Activated CD4-positive, alpha-beta memory T cell treated with anti-CD3 and anti-CD28 coated beads, Interleukin-2, amount 10 ng/mL, durations not matched to agents 7 days and 5 days (primary cell): ENCODE results near the gene N4BP2L2. TPM values are rescaled to one million over a fixed set of nuclear protein-coding genes. Genes with fewer than 3 reads are reported as not detected.

Source experiments
- CTCF ChIA-PET: fragments of 350-600 bp; sonication (Branson Sonifier 250); formaldehyde crosslinking; loops from one replicate; lab custom pipeline; 2021; ENCODE audit warnings: antibody characterized with exemption, inconsistent platforms; lab: Charles Lee
- POLR2A ChIA-PET: fragments of 350-600 bp; sonication (Branson Sonifier 250); formaldehyde crosslinking; loops from one replicate; lab custom pipeline; 2021; ENCODE audit warnings: antibody characterized with exemption; lab: Charles Lee
- DNase-seq: peaks from one replicate; pipeline ENCODE4 v3.0.0-alpha.2; 2020
- H3K27ac Mint-ChIP-seq: one replicate; pipeline ENCODE4 v1.8.0; 2021; ENCODE audit warnings: mild to moderate bottlenecking, mixed read lengths
- H3K27me3 Mint-ChIP-seq: one replicate; pipeline ENCODE4 v1.8.0; 2021; ENCODE audit warnings: mixed read lengths
- H3K36me3 Mint-ChIP-seq: one replicate; pipeline ENCODE4 v1.8.0; 2021; ENCODE audit warnings: low read depth, mixed read lengths
- H3K4me1 Mint-ChIP-seq: one replicate; pipeline ENCODE4 v1.8.0; 2021; ENCODE audit warnings: mixed read lengths
- H3K4me3 Mint-ChIP-seq: one replicate; pipeline ENCODE4 v1.8.0; 2021; ENCODE audit warnings: mild to moderate bottlenecking, mixed read lengths
- H3K9me3 Mint-ChIP-seq: one replicate; pipeline ENCODE4 v1.8.0; 2021; ENCODE audit warnings: mixed read lengths
- total RNA-seq, 2 experiments: library from RNA; stranded (reverse); gene quantifications; one replicate each; pipeline ENCODE4 v1.2.3, GENCODE V29; 2021

Gene N4BP2L2
- total RNA-seq, 2 experiments from 2014 or later, result 119 to 126 TPM

- H3K27ac Mint-ChIP-seq, result no peak overlapping the region
- ChIA-PET POLR2A (interaction anchor here (0.5 to 1.0 kb wide), 3 partner anchors 21 to 133 kb away, joined by 3 to 5 read pairs (median 3); partner anchors contain the start of gene N4BP2L1), CTCF (interaction anchor here (1.4 kb wide), 1 partner anchor 8 kb away, joined by 3 read pairs; no protein-coding TSS in a partner anchor)
- no peaks in the 10 kb centered on the region for H3K27me3 Mint-ChIP-seq
- peaks cover 31% of the 10 kb centered on the region for H3K4me1 Mint-ChIP-seq
- H3K36me3 Mint-ChIP-seq, result no peaks in the 10 kb centered on the region
- no peaks in the 10 kb centered on the region for H3K9me3 Mint-ChIP-seq
- H3K4me3 Mint-ChIP-seq, result no peak overlapping the region
- DNase-seq, result no peak
Observed at GRCh38 chr13:32448972-32449371, 89.6 kb downstream of the N4BP2L2 start.

DNA sequence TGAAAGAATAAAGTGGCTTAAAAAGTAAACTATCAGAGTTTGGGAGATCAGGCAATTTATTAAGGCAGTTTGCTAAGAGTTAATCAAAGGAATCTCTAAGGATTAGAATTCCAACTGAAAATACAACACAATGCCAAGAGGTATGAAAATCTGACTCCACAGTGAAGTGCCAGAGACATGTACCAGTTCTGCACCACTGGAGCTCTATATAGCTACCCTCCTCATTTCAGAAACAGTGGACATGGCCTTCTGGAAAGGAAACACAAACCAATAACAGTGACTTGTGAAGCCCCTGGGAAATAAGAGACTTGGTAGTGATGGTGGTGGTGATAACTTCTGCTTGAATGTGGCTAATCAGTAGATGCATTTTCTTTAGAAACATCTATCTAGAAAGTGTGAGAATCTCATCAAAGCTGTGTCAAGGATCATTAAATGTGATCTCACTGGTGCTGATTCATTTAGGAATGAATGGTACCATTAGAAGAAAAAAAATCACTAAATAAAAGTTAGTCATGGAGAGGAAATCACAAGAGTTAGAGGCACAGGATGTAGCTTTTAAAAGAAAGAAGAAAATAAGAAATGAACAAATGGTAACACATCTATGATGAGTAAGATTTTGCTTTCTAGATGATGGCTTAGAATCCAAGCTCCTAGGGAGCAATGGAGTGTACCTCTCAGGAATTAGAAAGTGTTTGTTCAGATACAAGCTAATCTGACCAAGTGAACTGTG, 90.5 kb downstream of the N4BP2L2 start:
- Mint-ChIP-seq H3K27ac (no peak overlapping the region), H3K9me3 (no peaks in the 10 kb centered on the region), H3K36me3 (no peaks in the 10 kb centered on the region), H3K4me3 (no peak overlapping the region), H3K4me1 (peaks cover 23% of the 10 kb centered on the region), H3K27me3 (no peaks in the 10 kb centered on the region)
- ChIA-PET POLR2A (interaction anchor here (0.9 to 1.0 kb wide), 3 partner anchors 20 to 58 kb away, joined by 3 to 5 read pairs (median 3); partner anchors contain the start of gene N4BP2L1), CTCF (no interaction called here)
- DNase-seq, result no peak

DNA sequence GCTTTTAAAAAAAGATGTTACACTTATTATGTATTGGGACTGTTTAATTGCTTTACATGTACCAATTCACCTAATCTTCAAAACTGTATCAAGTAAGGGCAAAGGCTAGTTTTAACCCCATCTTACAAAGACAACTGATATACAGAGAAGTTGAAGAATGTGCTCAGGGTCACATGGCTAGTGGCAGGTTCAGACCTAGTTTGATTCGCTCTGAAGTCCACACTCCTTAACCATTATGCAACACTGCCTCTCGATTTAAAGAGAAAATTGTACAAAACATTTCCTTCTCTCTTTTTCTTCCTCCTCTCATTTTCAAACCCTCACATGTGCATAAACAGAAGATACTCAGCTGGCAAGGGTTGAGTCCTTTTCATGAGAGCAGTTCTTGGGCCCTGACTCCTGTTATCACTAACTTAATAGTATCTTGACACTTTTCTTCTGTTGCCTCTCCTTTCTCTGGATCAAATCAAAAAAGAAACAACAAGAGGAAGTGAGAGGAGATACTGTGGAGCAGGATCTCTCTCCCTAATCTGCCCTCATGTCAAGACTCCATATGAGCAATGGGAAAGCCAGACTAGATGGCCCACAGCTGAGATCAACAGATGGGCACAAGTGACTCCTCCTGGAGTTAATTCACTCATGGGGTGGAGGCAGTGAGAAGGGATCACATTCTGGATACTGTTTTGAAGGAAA, 91.7 kb downstream of the N4BP2L2 start:
- H3K4me3 Mint-ChIP-seq, result no peak overlapping the region
- ChIA-PET POLR2A (no interaction called here), CTCF (no interaction called here)
- no peak overlapping the region for H3K27ac Mint-ChIP-seq
- H3K27me3 Mint-ChIP-seq, result no peaks in the 10 kb centered on the region
- peaks cover 25% of the 10 kb centered on the region for H3K4me1 Mint-ChIP-seq
- H3K9me3 Mint-ChIP-seq, result no peaks in the 10 kb centered on the region
- H3K36me3 Mint-ChIP-seq, result no peaks in the 10 kb centered on the region
- no peak for DNase-seq

GRCh38 chr13:32446220-32446619, 92.4 kb downstream of the N4BP2L2 start:
- Mint-ChIP-seq H3K9me3 (no peaks in the 10 kb centered on the region), H3K4me1 (peaks cover 25% of the 10 kb centered on the region), H3K27ac (no peak overlapping the region), H3K4me3 (no peak overlapping the region), H3K36me3 (no peaks in the 10 kb centered on the region), H3K27me3 (no peaks in the 10 kb centered on the region)
- POLR2A ChIA-PET, result no interaction called here
- no peak for DNase-seq
- CTCF ChIA-PET, result no interaction called here

GRCh38 chr13:32445461-32445860, 93.1 kb downstream of the N4BP2L2 start:
- Mint-ChIP-seq H3K4me1 (peaks cover 25% of the 10 kb centered on the region), H3K36me3 (no peaks in the 10 kb centered on the region), H3K27me3 (no peaks in the 10 kb centered on the region), H3K9me3 (no peaks in the 10 kb centered on the region), H3K4me3 (no peak overlapping the region), H3K27ac (no peak overlapping the region)
- no peak for DNase-seq
- POLR2A ChIA-PET, result no interaction called here
- CTCF ChIA-PET, result no interaction called here

GRCh38 chr13:32443111-32443510, 95.5 kb downstream of the N4BP2L2 start:
- Mint-ChIP-seq H3K4me1 (peaks cover 12% of the 10 kb centered on the region), H3K36me3 (no peaks in the 10 kb centered on the region), H3K27me3 (no peaks in the 10 kb centered on the region), H3K27ac (no peak overlapping the region), H3K9me3 (no peaks in the 10 kb centered on the region), H3K4me3 (no peak overlapping the region)
- POLR2A ChIA-PET, result interaction anchor here (0.8 to 1.0 kb wide), 2 partner anchors 13 to 16 kb away, joined by 3 to 4 read pairs; partner anchors contain the start of gene N4BP2L1
- DNase-seq, result peak; percentile 46
- CTCF ChIA-PET, result interaction anchor here (1.2 to 1.5 kb wide), 2 partner anchors 15 to 196 kb away, joined by 3 to 4 read pairs; partner anchors contain the start of gene N4BP2L1

GRCh38 chr13:32438871-32439270, 99.7 kb downstream of the N4BP2L2 start:
- H3K9me3 Mint-ChIP-seq, result no peaks in the 10 kb centered on the region
- no peak overlapping the region for H3K27ac Mint-ChIP-seq
- DNase-seq, result no peak
- H3K4me1 Mint-ChIP-seq, result peaks cover 5% of the 10 kb centered on the region
- H3K36me3 Mint-ChIP-seq, result no peaks in the 10 kb centered on the region
- no peaks in the 10 kb centered on the region for H3K27me3 Mint-ChIP-seq
- ChIA-PET POLR2A (interaction anchor here (1.0 kb wide), 1 partner anchor 13 kb away, joined by 3 read pairs; no protein-coding TSS in a partner anchor), CTCF (interaction anchor here (2.5 kb wide), 1 partner anchor 13 kb away, joined by 5 read pairs; no protein-coding TSS in a partner anchor)
- no peak overlapping the region for H3K4me3 Mint-ChIP-seq

GRCh38 chr13:32432856-32433255, 105.7 kb downstream of the N4BP2L2 start:
- Mint-ChIP-seq H3K9me3 (no peaks in the 10 kb centered on the region), H3K4me1 (peaks cover 20% of the 10 kb centered on the region), H3K4me3 (no peak overlapping the region), H3K36me3 (peaks cover 5% of the 10 kb centered on the region), H3K27me3 (no peaks in the 10 kb centered on the region), H3K27ac (no peak overlapping the region)
- DNase-seq, result no peak
- POLR2A ChIA-PET, result no interaction called here
- CTCF ChIA-PET, result no interaction called here

DNA sequence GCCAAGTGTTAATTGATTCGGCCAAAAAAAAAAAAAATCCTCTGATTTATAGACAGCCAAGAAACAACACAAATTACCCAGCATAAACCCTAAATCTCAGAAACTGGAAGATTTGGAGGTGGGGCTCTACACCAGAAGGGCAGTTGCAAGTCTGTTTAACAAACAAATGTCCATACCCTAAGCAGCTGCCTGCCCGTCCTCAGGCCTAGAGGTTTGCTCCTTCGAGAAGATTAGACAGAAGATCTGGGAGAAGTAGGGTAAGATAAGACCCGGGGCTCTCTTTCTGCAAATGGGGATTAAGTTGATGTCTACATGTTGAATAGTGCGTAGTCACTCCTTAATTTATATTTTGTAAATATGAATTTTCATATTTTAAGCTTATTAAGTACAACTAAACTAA, 107.2 kb downstream of the N4BP2L2 start:
- Mint-ChIP-seq H3K9me3 (no peaks in the 10 kb centered on the region), H3K4me3 (no peak overlapping the region), H3K36me3 (peaks cover 11% of the 10 kb centered on the region), H3K4me1 (peaks cover 22% of the 10 kb centered on the region), H3K27ac (no peak overlapping the region), H3K27me3 (no peaks in the 10 kb centered on the region)
- no peak for DNase-seq
- ChIA-PET CTCF (no interaction called here), POLR2A (interaction anchor here (1.2 kb wide), 1 partner anchor 23 kb away, joined by 3 read pairs; no protein-coding TSS in a partner anchor)

- Mint-ChIP-seq H3K4me1 (peaks cover 30% of the 10 kb centered on the region), H3K4me3 (no peak overlapping the region), H3K9me3 (no peaks in the 10 kb centered on the region), H3K27ac (no peak overlapping the region), H3K36me3 (peaks cover 20% of the 10 kb centered on the region), H3K27me3 (no peaks in the 10 kb centered on the region)
- CTCF ChIA-PET, result no interaction called here
- POLR2A ChIA-PET, result interaction anchor here (1.7 kb wide), 1 partner anchor 13 kb away, joined by 3 read pairs; no protein-coding TSS in a partner anchor
- no peak for DNase-seq
Observed at GRCh38 chr13:32430018-32430747, 108.4 kb downstream of the N4BP2L2 start.

- H3K27ac Mint-ChIP-seq, result no peak overlapping the region
- ChIA-PET POLR2A (interaction anchor here (1.7 to 5.6 kb wide), 3 partner anchors 13 to 113 kb away, joined by 3 to 121 read pairs (median 5); partner anchors contain the start of genes BRCA2 and ZAR1L), CTCF (interaction anchor here (1.4 kb wide), 1 partner anchor 221 kb away, joined by 4 read pairs; no protein-coding TSS in a partner anchor)
- peaks cover 22% of the 10 kb centered on the region for H3K36me3 Mint-ChIP-seq
- H3K4me1 Mint-ChIP-seq, result peaks cover 33% of the 10 kb centered on the region
- H3K27me3 Mint-ChIP-seq, result no peaks in the 10 kb centered on the region
- H3K9me3 Mint-ChIP-seq, result no peaks in the 10 kb centered on the region
- no peak for DNase-seq
- no peak overlapping the region for H3K4me3 Mint-ChIP-seq
Observed at GRCh38 chr13:32429433-32429909, 109.1 kb downstream of the N4BP2L2 start.
